Lower leg skin (tissue), 4 donors: Measurements from ENCODE around the gene NMNAT3. TPM values are rescaled to one million over a fixed set of nuclear protein-coding genes. Genes with fewer than 3 reads are reported as not detected.

Source experiments
- DNase-seq, 2 donors: peaks; one replicate each; pipeline ENCODE4 v3.0.0-alpha.2; 2019; ENCODE audit warnings: low spot score in 2 of 2
- H3K4me3 ChIP-seq: fragments of 200-600 bp; sonication (generic); 2 replicates; pipeline ENCODE4 v1.5.1; 2017; ENCODE audit warnings: mild to moderate bottlenecking, low read depth; ENCODE audit not compliant: poor library complexity, severe bottlenecking
- POLR2A ChIP-seq, 2 donors: fragments of 450-650 bp; IDR thresholded peaks; one replicate each; pipeline ENCODE4 v1.6.1; 2016 to 2017; ENCODE audit warnings: antibody characterized with exemption in 2 of 2, mild to moderate bottlenecking in 1 of 2, moderate library complexity in 1 of 2
- WGBS, 2 donors: methylation state at CpG; one replicate each; pipeline ENCODE4 v1.1.5; 2018; 5-methylcytosine and 5-hydroxymethylcytosine counted together
- intact Hi-C: fragments of 100-400 bp; cut with DNase I; formaldehyde crosslinking; loops from one replicate; pipeline ENCODE4 v1.15.0; 2023; ENCODE audit warnings: low total_unique reads
- total RNA-seq, 4 donors: library from RNA; depleted of rRNA; stranded (reverse); fragments of >200 nt; gene quantifications; one replicate each; pipeline ENCODE4 v1.1.0, GENCODE V29; 2016
- TF ChIP-seq, protein P1 (sequence below), 3 donors: fragments of 450-650 bp; IDR thresholded peaks; one replicate each; pipeline ENCODE4 v1.5.1; 2016; ENCODE audit warnings: antibody characterized with exemption in 3 of 3, mild to moderate bottlenecking in 3 of 3, moderate library complexity in 2 of 3

The NMNAT3 gene
- total RNA-seq, 4 donors from 2014 or later, result 33.6 to 41.9 (median 37.5) TPM

DNA sequence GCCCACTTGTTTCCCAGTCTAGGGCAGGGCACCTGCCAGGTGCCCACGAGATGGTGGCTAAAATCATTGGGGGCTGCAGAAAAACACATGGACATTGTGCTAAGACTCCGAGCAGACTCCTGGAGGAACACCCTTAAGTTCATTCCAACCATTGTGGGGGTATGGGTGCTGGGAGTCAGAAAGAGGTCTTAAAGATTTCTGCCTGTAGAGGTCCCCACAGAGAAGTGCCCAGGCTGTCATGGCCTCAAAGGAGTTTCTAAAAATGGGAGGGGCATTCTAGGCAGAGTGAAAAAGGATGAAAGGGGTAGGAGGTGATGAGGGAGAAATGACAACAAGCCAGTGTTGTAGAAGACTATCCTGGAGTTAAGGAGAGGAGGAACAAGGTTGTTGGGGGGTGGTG is 155.4 kb downstream of the NMNAT3 start:
- WGBS, 2 donors, result 29 to 66% methylated on average over 2 of the region's 2 CpGs
- no peak overlapping the region for H3K4me3 ChIP-seq
- DNase-seq, result peak; percentile 4 to 32
- TF ChIP-seq, protein P1, sequence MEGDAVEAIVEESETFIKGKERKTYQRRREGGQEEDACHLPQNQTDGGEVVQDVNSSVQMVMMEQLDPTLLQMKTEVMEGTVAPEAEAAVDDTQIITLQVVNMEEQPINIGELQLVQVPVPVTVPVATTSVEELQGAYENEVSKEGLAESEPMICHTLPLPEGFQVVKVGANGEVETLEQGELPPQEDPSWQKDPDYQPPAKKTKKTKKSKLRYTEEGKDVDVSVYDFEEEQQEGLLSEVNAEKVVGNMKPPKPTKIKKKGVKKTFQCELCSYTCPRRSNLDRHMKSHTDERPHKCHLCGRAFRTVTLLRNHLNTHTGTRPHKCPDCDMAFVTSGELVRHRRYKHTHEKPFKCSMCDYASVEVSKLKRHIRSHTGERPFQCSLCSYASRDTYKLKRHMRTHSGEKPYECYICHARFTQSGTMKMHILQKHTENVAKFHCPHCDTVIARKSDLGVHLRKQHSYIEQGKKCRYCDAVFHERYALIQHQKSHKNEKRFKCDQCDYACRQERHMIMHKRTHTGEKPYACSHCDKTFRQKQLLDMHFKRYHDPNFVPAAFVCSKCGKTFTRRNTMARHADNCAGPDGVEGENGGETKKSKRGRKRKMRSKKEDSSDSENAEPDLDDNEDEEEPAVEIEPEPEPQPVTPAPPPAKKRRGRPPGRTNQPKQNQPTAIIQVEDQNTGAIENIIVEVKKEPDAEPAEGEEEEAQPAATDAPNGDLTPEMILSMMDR (IDR thresholded peaks at IDR 0.05), result no peak
- no peak for TF ChIP-seq POLR2A (IDR thresholded peaks at IDR 0.05)
- intact Hi-C loops, result no loop called here

DNA sequence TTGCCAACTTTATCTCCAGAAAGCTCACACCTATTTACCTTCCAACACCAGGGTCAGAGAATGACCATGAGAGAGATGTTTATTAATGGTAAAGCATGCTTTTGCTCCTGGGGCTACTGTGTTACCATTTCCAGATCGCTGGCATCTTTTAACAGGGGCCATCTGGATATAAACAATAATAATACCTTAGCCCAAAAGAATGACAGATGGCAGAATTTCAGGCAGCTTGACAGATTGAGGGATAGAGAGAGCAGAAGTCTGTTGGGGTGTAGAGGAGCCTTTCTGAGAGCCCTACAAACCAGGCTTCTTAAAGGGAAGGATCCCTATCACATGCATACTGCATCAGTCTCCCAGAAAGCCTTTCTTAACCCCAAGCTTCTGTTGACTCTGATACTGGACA is 156.0 kb downstream of the NMNAT3 start:
- DNase-seq, result no peak
- H3K4me3 ChIP-seq, result no peak overlapping the region
- no peak for TF ChIP-seq POLR2A (IDR thresholded peaks at IDR 0.05)
- TF ChIP-seq, protein P1 (IDR thresholded peaks at IDR 0.05), result no peak
- WGBS, 2 donors, result 85 to 88% methylated on average over 1 of the region's 1 CpG
- intact Hi-C loops, result no loop called here

DNA sequence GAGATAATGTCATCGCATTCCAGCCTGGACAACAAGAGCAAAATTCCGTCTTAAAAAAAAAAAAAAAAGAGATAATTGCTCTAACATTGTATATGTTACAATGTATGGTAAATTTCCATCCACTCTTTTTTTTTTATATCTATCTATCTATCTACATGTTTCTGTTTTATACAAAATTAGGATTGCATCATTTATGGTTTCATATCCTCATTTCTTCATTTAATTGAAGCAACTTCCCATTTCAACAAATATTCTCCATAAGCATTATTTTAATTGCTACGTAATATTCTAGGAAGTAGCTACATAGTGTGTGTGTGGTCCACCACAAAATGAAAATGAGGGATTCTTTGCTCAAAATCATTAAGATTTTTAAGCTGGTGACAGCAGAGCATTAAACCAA is 156.6 kb downstream of the NMNAT3 start:
- WGBS, 2 donors, result 90 to 92% methylated on average over 3 of the region's 3 CpGs
- intact Hi-C loops, result no loop called here
- TF ChIP-seq, protein P1 (IDR thresholded peaks at IDR 0.05), result no peak
- no peak for TF ChIP-seq POLR2A (IDR thresholded peaks at IDR 0.05)
- DNase-seq, result peak in 1 of 2 donors; percentile 1
- no peak overlapping the region for H3K4me3 ChIP-seq

DNA sequence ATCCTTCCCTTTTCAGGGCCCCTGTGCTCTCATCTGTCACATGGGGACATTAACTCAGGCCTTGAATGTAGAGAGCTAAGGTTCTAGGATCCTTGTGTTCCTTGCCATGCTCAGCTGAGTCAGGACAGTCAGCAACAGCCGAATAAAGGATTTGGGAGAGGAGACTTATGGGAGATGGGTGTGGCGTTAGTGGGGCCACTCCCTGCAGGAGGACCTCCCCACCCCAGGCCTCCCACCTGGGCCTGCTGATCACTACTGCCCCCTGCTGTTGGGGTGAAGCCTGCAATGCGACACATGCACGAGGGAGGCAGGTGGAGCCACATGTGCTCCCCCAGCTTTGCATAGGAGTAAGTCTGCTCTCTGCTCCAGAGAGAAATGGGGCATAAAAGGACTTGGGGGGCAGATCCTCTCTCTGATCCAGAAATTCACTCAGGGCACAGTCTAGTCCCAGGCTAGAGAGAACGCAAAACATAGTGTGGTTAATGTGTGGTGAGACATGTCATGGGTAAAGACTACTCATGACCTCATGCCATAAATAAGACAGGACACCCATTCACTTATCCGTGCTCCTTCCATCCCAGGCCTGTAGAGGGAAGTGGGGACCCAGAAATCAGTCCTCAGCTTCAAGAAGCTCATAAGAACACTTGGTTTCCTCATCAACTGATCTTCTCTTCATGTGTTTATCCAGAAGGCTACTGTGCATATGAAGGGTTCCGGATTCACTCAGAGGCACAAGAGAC is 157.6 kb downstream of the NMNAT3 start:
- H3K4me3 ChIP-seq, result no peak overlapping the region
- DNase-seq, result peak; percentile 15 to 79
- intact Hi-C loops, result no loop called here
- no peak for TF ChIP-seq POLR2A (IDR thresholded peaks at IDR 0.05)
- TF ChIP-seq, protein P1 (IDR thresholded peaks at IDR 0.05), result no peak
- 68 to 77% methylated on average over 7 of the region's 7 CpGs for WGBS, 2 donors

DNA sequence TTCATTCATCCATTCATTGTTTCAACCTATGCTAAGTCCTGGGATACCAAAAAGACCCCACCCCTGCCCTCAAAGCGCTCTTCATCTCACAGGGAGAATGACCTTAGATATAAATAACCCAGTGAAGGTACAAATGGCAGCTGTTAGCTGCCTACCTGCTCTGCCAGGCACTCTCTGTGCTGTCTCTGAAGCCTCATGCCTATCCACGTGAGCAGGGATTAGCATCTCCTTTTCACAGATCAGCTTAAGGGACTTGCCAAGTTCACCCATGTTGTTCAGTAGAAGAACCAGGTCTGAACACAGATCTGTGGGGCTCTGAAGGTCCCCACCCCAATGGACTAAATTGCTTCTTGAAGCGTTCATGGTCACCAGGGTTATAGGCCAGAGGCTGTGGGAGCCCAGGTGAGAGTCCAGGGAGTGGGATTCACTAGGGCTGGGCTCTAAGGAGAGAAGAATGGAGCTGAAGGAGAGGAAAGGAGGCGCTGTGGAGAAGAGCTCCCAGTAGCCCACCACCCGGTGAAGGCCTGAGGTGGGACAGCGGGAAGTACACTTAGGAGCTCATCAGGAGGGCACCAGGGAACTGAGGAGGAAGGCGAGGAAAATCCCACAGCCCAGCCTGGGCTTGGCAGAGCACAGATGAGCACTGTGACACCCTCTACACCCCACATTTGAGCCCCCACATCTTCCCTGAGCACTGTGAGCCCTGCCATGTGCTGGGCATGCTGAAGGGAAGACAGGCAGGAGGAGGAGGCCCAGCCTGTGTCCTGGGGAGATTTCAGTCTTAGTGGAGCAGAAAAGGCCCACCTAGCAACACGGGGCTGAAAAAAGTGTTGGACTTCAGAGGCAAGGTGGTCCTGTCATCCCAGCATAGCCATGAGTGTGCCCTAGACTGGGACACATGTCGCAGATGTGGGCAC is 158.6 kb downstream of the NMNAT3 start:
- TF ChIP-seq, protein P1 (IDR thresholded peaks at IDR 0.05), result no peak
- no peak for TF ChIP-seq POLR2A (IDR thresholded peaks at IDR 0.05)
- H3K4me3 ChIP-seq, result no peak overlapping the region
- WGBS, 2 donors, result 93 to 97% methylated on average over 9 of the region's 9 CpGs
- DNase-seq, result peak; percentile 7 to 56
- intact Hi-C loops, result no loop called here
